GM20000 (cell line): ENCODE results near the gene OMD.

Source experiments
- DNase-seq: peaks from one replicate; pipeline ENCODE4 v3.0.0; 2012; ENCODE audit warnings: low spot score
- TF ChIP-seq, protein P1 (sequence below): IDR thresholded peaks from 2 replicates; pipeline ENCODE4 v1.5.1; 2012; ENCODE audit warnings: mild to moderate bottlenecking, control low read depth; ENCODE audit errors: extremely low read depth, missing control alignments

The OMD gene, protein sequence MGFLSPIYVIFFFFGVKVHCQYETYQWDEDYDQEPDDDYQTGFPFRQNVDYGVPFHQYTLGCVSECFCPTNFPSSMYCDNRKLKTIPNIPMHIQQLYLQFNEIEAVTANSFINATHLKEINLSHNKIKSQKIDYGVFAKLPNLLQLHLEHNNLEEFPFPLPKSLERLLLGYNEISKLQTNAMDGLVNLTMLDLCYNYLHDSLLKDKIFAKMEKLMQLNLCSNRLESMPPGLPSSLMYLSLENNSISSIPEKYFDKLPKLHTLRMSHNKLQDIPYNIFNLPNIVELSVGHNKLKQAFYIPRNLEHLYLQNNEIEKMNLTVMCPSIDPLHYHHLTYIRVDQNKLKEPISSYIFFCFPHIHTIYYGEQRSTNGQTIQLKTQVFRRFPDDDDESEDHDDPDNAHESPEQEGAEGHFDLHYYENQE

DNA sequence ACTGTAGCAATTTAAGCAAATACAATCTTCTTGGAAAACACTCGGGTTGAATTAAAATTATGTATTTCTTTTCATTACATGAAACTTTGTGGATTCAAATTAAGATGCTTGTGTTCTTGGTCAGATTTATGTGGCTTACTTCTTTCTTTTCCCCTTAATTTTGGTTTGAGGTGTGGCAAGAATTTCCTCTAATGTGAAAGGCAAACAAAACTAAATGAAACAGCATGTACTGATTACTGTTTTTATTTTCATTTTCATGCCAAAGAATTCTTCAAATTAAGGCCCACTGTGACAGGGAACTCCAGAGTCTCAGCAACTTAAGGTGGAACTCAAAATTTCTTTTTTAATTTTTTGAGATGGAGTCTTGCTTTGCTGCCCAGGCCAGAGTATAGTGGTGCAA, at the start of gene OMD:
TSS of gene OMD (minus strand) at position 132 of the 400 bp plus-strand sequence. CDS start 6,913 bp downstream, outside the sequence.
- TF ChIP-seq, protein P1, sequence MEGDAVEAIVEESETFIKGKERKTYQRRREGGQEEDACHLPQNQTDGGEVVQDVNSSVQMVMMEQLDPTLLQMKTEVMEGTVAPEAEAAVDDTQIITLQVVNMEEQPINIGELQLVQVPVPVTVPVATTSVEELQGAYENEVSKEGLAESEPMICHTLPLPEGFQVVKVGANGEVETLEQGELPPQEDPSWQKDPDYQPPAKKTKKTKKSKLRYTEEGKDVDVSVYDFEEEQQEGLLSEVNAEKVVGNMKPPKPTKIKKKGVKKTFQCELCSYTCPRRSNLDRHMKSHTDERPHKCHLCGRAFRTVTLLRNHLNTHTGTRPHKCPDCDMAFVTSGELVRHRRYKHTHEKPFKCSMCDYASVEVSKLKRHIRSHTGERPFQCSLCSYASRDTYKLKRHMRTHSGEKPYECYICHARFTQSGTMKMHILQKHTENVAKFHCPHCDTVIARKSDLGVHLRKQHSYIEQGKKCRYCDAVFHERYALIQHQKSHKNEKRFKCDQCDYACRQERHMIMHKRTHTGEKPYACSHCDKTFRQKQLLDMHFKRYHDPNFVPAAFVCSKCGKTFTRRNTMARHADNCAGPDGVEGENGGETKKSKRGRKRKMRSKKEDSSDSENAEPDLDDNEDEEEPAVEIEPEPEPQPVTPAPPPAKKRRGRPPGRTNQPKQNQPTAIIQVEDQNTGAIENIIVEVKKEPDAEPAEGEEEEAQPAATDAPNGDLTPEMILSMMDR = no peak

DNA sequence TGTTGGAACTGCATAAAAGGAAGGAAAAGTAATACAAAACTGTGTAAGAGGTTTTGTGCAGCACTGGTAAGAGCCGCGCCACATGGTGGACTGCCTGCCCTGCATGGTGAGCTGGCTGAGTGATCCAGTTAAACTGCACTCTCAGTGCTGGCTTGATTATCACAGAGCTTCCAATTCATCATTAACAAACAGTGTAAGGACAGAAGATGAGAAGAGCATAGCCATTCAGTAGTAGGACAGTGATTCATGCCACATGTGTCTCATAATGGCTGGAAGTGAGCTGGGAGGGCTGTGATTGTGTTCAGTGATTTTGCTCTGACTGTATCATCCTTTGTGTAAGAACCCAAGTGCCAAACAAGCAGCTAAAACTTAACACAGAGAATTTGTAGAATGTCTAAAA, 43.9 kb upstream of the OMD start:
- TF ChIP-seq, protein P1 = no peak
- DNase-seq = no peak

More for the DNA sequence above, at the start of gene OMD:
- no peak for DNase-seq

DNA sequence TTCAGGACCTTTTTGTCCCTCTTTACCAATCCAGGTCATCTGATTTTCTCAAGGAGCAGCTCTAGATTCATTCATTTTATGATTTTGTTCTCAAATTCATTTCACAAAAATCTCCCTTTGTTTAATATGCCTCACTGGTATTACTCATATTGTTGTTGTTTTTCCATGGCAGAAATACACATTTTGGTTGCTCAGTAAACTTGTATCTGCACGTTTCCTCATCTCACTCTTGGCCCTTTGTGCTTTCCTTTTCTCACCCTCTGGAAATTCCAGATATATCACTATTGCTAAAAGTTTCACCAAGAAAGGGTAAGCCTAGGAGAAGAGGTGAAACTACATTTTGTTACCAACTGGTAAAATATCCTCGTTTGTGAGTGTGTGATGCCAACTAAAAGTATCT, 43.2 kb upstream of the OMD start:
- TF ChIP-seq, protein P1 = no peak
- no peak for DNase-seq

DNA sequence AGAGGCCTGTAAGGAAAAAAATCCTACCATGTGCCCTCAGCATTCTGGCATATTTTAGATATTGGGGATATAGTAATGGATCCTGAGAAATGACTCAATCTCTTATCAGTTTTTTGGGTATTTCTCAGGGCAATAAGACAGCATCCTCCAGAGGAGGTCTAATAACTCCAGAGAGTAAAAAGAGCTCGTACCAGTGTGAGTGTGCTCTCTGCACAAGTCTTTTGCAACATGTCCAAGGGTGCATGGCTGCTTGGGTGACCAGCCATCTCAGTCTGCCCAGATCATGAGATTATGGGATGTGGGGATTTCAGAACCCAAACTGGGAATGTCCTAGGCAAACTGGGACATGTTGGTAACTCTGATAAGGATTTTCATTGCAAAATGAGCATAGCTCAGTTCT, 42.8 kb upstream of the OMD start:
- DNase-seq = no peak
- TF ChIP-seq, protein P1 = no peak

DNA sequence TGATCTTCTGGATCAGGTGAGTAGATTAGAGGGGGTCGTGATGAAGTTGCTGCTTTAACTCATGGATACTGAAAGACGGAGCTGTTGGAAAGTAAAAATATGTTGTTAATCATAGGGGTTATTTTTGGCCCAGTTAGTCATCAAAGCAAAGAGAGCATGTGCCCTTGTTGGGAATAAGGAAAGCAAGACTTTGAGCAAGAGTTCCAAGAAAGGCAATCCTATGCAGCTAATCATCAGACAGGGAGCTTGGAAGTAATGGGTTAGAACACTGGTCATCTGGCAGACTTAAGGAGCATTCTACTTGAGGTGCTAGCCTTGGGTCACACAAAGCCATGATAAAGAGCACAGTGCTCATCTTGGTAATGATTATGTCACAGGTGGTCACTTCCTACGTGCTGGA, 39.7 kb upstream of the OMD start:
- DNase-seq = no peak
- TF ChIP-seq, protein P1 = no peak

DNA sequence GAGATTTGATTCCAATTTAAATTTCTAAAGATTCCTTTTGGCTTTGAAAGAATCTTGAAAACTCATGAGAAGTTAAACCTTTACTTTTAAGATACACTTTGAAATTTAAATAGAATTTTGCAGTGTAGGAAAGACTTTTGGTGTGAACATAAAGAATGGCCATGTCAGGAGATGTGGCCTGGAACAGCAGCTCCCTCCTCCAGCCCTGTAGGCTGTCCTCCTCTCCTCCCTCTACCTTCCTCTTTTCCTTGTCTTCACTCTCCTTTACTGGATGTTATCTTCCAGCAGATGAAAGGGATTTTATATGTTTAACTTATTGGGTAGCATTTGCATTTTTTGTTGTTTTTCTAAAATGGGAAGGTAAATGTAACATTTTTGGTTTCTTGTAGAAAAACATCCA, 39.1 kb upstream of the OMD start:
- TF ChIP-seq, protein P1 = no peak

DNA sequence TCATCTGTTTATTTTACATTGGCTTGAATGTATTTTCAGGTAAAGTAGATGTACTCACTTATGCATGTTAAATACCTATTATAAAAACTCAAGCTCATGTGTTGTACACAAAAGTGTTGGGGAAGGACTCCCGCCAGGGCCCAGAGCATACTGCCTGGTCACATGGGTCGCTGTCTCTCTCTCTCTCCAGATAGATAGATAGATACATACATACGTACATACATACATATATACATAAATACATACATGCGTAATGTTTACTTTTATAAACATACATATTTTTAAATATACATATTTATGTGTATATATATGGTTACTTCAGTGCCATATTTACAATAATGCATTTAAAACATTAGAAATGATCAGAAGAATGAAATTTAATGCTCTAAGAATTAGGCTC, 33.3 kb upstream of the OMD start:
- no peak for DNase-seq
- TF ChIP-seq, protein P1 = no peak

More for the DNA sequence above, 39.1 kb upstream of the OMD start:
- DNase-seq = no peak
